Memory B cell (primary cell): ENCODE results near the gene DCAF8L2.
"Not testable (repeated sequence)": the region's sequence is repeated elsewhere in the genome, so short reads cannot be mapped to it uniquely, and the experiment has no call there.

Source experiments
- ATAC-seq: fragments of 150-1000 bp; cut with Tn5 transposase; 2 replicates; pipeline ENCODE4 v1.10.0; 2021; ENCODE audit warnings: low read depth, mild to moderate bottlenecking, moderate library complexity
- DNase-seq, 2 donors: peaks; one replicate each; pipeline ENCODE4 v3.0.0; 2022; ENCODE audit warnings: low spot score in 2 of 2
- H3K27ac Mint-ChIP-seq: one replicate; pipeline ENCODE4 v1.8.0; 2022; ENCODE audit warnings: mild to moderate bottlenecking, moderate library complexity, mixed read lengths
- H3K27me3 Mint-ChIP-seq: one replicate; pipeline ENCODE4 v1.8.0; 2022; ENCODE audit warnings: mixed read lengths
- H3K36me3 Mint-ChIP-seq: one replicate; pipeline ENCODE4 v1.8.0; 2022; ENCODE audit warnings: mild to moderate bottlenecking, mixed read lengths
- H3K4me1 Mint-ChIP-seq: one replicate; pipeline ENCODE4 v1.8.0; 2022; ENCODE audit warnings: mixed read lengths
- H3K4me3 Mint-ChIP-seq: one replicate; pipeline ENCODE4 v1.8.0; 2022; ENCODE audit warnings: mild to moderate bottlenecking, moderate library complexity, mixed read lengths
- H3K9me3 Mint-ChIP-seq: one replicate; pipeline ENCODE4 v1.8.0; 2022; ENCODE audit warnings: mixed read lengths

The DCAF8L2 gene

GRCh38 chrX:27728291-27728690, 138.1 kb downstream of the DCAF8L2 start:
- DNase-seq (no peak), ATAC-seq (no peak)
- Mint-ChIP-seq H3K27ac (no peak overlapping the region), H3K4me1 (no peaks in the 10 kb centered on the region), H3K27me3 (no peaks in the 10 kb centered on the region), H3K4me3 (no peak overlapping the region), H3K9me3 (no peaks in the 10 kb centered on the region), H3K36me3 (no peaks in the 10 kb centered on the region)

- no peaks in the 10 kb centered on the region for H3K4me1 Mint-ChIP-seq
- no peak for ATAC-seq
- H3K4me3 Mint-ChIP-seq = no peak overlapping the region
- H3K27ac Mint-ChIP-seq = no peak overlapping the region
- no peak for DNase-seq
- no peaks in the 10 kb centered on the region for H3K27me3 Mint-ChIP-seq
- H3K36me3 Mint-ChIP-seq = no peaks in the 10 kb centered on the region
- no peaks in the 10 kb centered on the region for H3K9me3 Mint-ChIP-seq
These were observed 141.8 kb downstream of the DCAF8L2 start for GRCh38 chrX:27731962-27732361.

GRCh38 chrX:27735914-27736313, 145.8 kb downstream of the DCAF8L2 start:
- Mint-ChIP-seq H3K27me3 (no peaks in the 10 kb centered on the region), H3K36me3 (no peaks in the 10 kb centered on the region), H3K27ac (no peak overlapping the region), H3K4me3 (no peak overlapping the region), H3K4me1 (no peaks in the 10 kb centered on the region), H3K9me3 (no peaks in the 10 kb centered on the region)
- no peak for ATAC-seq
- no peak for DNase-seq

- no peaks in the 10 kb centered on the region for H3K36me3 Mint-ChIP-seq
- DNase-seq = no peak
- H3K4me1 Mint-ChIP-seq = no peaks in the 10 kb centered on the region
- ATAC-seq = no peak
- no peaks in the 10 kb centered on the region for H3K9me3 Mint-ChIP-seq
- H3K27me3 Mint-ChIP-seq = no peaks in the 10 kb centered on the region
- H3K4me3 Mint-ChIP-seq = no peak overlapping the region
- H3K27ac Mint-ChIP-seq = no peak overlapping the region
These were observed 150.8 kb downstream of the DCAF8L2 start for GRCh38 chrX:27740933-27741332.

- not testable (repeated sequence) for H3K27me3 Mint-ChIP-seq, ATAC-seq, H3K9me3 Mint-ChIP-seq, DNase-seq, H3K4me1 Mint-ChIP-seq, H3K36me3 Mint-ChIP-seq, H3K4me3 Mint-ChIP-seq, H3K27ac Mint-ChIP-seq
These were observed 153.4 kb downstream of the DCAF8L2 start for GRCh38 chrX:27743521-27743920.

GRCh38 chrX:27746516-27746915, 156.4 kb downstream of the DCAF8L2 start:
- H3K27ac Mint-ChIP-seq = no peak overlapping the region

GRCh38 chrX:27750298-27750697, 160.2 kb downstream of the DCAF8L2 start:
- not testable (repeated sequence) for ATAC-seq, H3K36me3 Mint-ChIP-seq, H3K4me1 Mint-ChIP-seq, H3K4me3 Mint-ChIP-seq, H3K27ac Mint-ChIP-seq, H3K9me3 Mint-ChIP-seq, DNase-seq, H3K27me3 Mint-ChIP-seq

More at GRCh38 chrX:27746516-27746915, 156.4 kb downstream of the DCAF8L2 start:
- Mint-ChIP-seq H3K27me3 (no peaks in the 10 kb centered on the region), H3K36me3 (no peaks in the 10 kb centered on the region), H3K4me1 (no peaks in the 10 kb centered on the region), H3K4me3 (no peak overlapping the region), H3K9me3 (peaks cover 2% of the 10 kb centered on the region)
- DNase-seq (no peak), ATAC-seq (no peak)

- Mint-ChIP-seq H3K27me3 (no peaks in the 10 kb centered on the region), H3K9me3 (peaks cover 2% of the 10 kb centered on the region), H3K4me3 (no peak overlapping the region), H3K27ac (no peak overlapping the region), H3K4me1 (no peaks in the 10 kb centered on the region), H3K36me3 (no peaks in the 10 kb centered on the region)
- DNase-seq (no peak), ATAC-seq (no peak)
These were observed 161.8 kb downstream of the DCAF8L2 start for GRCh38 chrX:27751976-27752375.

GRCh38 chrX:27765718-27766117, 175.6 kb downstream of the DCAF8L2 start:
- Mint-ChIP-seq H3K36me3 (no peaks in the 10 kb centered on the region), H3K4me1 (no peaks in the 10 kb centered on the region)
- no peak for ATAC-seq

GRCh38 chrX:27767387-27767786, 177.2 kb downstream of the DCAF8L2 start:
- no peaks in the 10 kb centered on the region for H3K4me1 Mint-ChIP-seq
- H3K27ac Mint-ChIP-seq = no peak overlapping the region
- H3K36me3 Mint-ChIP-seq = no peaks in the 10 kb centered on the region

More at GRCh38 chrX:27765718-27766117, 175.6 kb downstream of the DCAF8L2 start:
- Mint-ChIP-seq H3K4me3 (no peak overlapping the region), H3K27me3 (no peaks in the 10 kb centered on the region), H3K9me3 (peaks cover 2% of the 10 kb centered on the region), H3K27ac (no peak overlapping the region)
- no peak for DNase-seq

GRCh38 chrX:27775984-27776383, 185.8 kb downstream of the DCAF8L2 start:
- no peaks in the 10 kb centered on the region for H3K36me3 Mint-ChIP-seq
- H3K4me3 Mint-ChIP-seq = no peak overlapping the region
- ATAC-seq (no peak), DNase-seq (no peak)
- no peaks in the 10 kb centered on the region for H3K9me3 Mint-ChIP-seq
- no peak overlapping the region for H3K27ac Mint-ChIP-seq
- H3K4me1 Mint-ChIP-seq = no peaks in the 10 kb centered on the region
- no peaks in the 10 kb centered on the region for H3K27me3 Mint-ChIP-seq

More at GRCh38 chrX:27767387-27767786, 177.2 kb downstream of the DCAF8L2 start:
- no peak overlapping the region for H3K4me3 Mint-ChIP-seq
- peaks cover 2% of the 10 kb centered on the region for H3K9me3 Mint-ChIP-seq
- no peak for ATAC-seq
- no peaks in the 10 kb centered on the region for H3K27me3 Mint-ChIP-seq
- no peak for DNase-seq

GRCh38 chrX:27796640-27797257, 206.6 kb downstream of the DCAF8L2 start:
- Mint-ChIP-seq H3K4me3 (no peak overlapping the region), H3K4me1 (no peaks in the 10 kb centered on the region)

GRCh38 chrX:27797575-27797974, 207.4 kb downstream of the DCAF8L2 start:
- H3K36me3 Mint-ChIP-seq = no peaks in the 10 kb centered on the region
- DNase-seq = no peak
- no peak overlapping the region for H3K27ac Mint-ChIP-seq
- H3K4me3 Mint-ChIP-seq = no peak overlapping the region
- no peaks in the 10 kb centered on the region for H3K4me1 Mint-ChIP-seq
- no peak for ATAC-seq
- no peaks in the 10 kb centered on the region for H3K9me3 Mint-ChIP-seq
- H3K27me3 Mint-ChIP-seq = no peaks in the 10 kb centered on the region

More at GRCh38 chrX:27796640-27797257, 206.6 kb downstream of the DCAF8L2 start:
- Mint-ChIP-seq H3K9me3 (no peaks in the 10 kb centered on the region), H3K27ac (no peak overlapping the region), H3K27me3 (no peaks in the 10 kb centered on the region), H3K36me3 (no peaks in the 10 kb centered on the region)
- ATAC-seq (no peak), DNase-seq (no peak)
